Activated CD8-positive, alpha-beta memory T cell treated with anti-CD3 and anti-CD28 coated beads for 4 hours (primary cell): ENCODE results near the gene ZNRF3.
"Not testable (repeated sequence)": the region's sequence is repeated elsewhere in the genome, so short reads cannot be mapped to it uniquely, and the experiment has no call there.

ENCODE experiments used
- DNase-seq, 2 donors: peaks; one replicate each; pipeline ENCODE4 v3.0.0-alpha.2; 2020; ENCODE audit warnings: low read depth in 2 of 2

ZNRF3 gene

DNA sequence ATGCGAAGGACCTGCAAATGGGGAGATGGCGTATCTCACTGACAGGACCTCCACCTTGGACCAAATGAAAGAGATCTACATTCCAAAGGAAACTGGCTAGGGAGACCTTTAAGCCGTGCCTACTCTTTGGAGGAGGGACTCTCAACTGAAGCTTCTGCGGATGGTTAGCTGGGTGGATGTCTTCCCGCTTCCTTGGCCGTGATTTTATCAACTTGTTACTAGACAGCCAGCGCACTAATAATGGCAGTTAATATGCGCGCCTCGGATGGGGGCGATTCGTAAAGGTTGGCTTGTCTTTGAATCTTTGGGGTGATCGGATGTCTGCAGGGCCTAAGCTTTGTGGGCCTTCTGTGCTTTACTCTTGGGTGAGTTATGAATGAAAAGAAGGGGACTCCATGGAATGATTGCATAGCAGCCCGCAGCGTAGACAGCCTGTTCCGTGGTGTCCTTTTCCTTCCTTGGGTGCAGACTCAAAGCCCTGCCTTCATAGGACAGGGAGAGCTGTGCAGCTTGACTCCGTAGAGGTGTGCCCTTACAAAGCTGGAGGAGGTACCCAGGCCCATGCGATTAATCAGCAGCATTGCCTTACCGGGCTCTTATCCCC lies 1.5 kb downstream of the ZNRF3 start:
- no peak for DNase-seq

DNA sequence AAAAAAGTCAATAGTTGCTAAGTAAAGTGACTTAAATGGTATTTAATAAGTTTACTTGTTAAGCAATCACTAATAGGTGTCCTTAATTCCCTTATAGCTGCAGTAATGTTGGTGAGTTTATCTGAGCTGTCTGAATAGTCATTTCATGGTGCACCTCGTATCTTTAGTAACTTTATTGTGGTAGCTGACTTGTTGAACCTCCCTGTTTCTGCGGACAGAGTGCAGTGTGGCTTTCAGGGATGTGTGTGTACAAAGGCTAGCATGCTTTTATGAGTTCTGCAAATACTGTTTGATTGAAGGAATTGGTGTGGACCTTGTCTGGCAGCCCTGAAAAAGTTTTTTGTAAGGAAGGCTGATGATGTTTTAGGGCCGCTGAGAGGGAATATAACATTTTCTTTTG lies 2.6 kb downstream of the ZNRF3 start:
- DNase-seq: no peak

DNA sequence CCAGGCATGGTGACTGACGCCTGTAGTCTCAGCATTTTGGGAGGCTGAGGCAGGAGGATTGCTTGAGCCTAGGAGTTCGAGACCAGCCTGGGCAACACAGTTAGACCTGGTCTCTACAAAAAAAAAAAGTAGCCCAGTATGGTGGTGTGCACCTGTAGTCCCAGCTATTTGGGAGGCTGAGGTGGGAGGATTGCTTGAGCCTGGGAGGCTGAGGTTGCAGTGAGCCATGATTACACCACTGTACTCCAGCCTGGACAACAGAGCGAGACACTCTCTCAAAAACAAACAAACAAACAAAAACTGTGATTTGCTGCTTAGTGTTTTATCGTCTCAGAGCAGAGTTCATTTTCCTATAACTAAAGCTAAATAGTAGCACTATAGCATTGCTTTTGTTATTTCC lies 3.3 kb downstream of the ZNRF3 start:
- not testable (repeated sequence) for DNase-seq

DNA sequence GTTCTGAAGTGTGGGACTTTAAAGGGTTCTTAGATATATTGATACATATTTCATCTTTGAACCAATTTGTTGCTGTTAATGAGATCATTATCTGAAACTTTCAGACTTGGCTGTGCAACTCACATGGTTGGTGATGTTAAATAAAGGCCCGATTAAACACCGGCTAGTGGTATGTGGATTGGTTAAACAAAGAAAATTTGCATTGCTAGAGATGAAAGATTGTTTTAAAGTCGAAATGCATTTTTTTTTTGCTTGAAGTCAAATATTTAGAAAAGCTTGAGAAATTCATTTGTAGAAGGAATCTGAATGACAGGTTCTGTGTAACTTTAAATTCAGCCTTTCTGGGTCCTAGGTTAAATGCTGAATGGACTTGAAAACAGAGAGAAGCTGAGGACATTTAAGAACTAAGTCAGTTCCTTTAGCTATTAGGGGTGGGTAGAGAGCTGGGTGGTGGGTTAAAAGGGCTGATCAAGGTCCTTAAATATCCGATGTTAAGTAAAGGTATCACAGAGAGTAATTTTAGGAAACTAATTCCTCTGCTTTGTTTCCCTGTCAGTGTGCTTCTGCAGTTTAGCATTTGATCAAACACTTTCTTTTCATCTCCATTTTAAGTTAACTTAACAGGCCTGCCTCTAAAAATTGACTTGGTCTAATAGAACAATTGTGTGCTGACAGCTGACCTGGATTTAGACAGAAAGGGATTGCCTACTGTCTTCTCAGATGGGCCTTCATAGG lies 4.5 kb downstream of the ZNRF3 start:
- DNase-seq: no peak

DNA sequence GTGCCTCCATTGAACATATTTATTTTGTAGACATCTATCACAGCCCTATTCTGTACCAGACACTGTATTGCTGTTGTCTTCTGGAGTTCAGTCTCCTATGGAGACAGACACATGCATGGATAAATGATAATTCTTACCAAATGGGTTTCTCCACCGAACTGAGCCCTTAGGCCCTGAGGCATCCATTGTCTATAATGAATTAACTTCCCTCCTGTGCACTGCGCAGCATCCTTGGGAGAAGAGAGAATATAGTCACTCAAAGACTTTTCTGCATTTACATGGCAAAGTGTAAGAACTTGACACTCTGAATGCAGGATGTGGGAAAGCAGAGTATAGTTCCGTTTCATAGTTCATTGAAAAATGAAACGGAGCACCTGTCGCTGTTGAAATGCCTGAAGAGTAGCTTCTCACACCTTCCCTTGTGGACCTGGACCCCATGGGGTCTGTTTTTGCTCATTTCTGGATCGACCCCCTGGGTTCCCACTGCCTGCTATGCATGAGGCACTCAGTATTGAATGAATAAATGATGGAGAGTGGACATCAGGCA lies 6.2 kb downstream of the ZNRF3 start:
- no peak for DNase-seq

DNA sequence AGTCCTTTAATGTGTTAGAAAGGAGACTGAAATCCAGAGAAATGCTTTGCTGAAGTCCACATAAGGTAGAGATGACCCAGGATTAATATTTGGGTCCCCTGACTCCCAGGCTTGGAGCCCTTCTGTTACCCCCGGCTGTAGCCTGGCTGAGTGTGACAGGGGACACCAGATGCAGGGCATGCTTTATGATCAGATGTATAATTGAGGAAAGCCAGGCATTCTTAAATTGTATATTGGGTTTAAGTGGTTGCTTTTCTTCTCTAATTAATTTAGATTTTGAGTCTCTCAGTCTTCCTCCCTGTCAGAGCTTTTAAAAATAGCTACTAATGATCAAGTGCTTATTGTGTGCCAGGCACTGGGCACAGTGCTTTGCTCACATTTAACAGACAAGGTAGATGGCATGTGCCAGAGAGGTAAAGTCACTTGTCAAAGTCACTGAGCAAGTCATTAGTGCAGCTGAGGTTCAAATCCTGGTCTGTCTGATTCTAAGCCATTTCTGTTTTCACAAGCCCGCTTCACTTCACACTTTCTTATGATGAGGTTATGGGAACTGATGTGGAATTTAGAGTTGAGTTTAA lies 7.9 kb downstream of the ZNRF3 start:
- no peak for DNase-seq

DNA sequence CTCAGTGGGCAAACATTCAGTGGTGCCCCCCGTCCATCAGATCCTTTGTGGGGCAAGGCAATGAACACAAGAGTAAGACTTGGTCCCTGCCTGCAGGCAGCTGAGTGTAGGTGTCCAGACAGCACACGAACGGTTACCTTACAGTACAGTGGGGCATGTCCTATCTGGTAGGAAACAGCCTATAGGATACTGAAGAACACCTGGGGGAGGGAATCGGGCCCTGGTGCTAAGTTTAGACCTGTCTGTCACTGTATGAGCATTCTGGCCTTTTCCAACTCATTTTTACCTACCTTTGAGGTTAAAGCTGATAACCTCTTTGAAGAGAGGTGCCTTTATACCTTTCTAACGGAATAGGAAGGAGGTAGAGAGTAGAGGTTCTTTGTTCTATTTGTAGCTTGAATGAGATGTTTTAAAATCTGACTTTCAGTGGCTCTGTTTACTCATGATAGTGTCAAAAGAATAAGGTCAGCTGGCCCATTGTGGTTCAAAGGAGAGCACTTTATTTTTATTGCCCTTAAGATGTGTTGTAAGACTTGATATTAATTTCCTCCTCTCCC lies 8.9 kb downstream of the ZNRF3 start:
- DNase-seq: no peak

DNA sequence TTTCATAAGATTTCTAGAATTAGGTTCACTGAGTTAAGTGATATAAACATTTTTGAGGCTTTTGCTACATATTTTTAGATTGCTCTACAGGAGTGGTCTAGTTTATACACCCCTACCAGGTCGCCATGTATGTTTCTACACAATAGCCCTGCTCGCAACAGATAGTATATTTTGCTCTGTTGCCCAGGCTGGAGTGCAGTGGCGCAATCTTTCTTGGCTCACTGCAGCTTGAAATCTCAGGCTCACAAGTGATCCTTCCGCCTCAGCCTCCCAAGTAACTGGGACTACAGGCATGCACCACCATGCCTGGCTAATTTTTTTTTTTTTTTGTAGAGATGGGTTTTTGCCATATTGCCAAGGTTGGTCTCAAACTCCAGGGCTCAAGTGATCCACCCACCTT lies 10.4 kb downstream of the ZNRF3 start:
- no peak for DNase-seq

DNA sequence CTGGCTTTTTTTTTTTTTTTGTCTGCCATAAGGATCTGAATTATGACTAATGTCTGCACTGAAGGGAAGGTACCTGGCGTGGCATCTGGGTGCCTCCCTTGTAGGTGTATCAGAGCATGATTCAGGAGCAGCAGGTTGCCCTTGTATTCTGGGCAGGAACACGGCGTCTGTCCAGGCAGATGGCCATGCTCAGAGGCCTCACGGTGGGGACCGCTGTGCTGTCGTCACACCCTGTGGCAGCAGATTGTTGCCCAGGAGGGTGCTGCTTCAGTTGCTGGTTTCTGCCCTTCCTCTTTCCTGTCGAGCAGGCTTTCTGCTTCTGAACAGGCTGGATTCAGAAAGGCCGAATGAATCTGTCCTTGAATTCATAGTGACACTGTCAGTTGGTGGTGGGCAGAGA lies 11.0 kb downstream of the ZNRF3 start:
- DNase-seq: no peak

DNA sequence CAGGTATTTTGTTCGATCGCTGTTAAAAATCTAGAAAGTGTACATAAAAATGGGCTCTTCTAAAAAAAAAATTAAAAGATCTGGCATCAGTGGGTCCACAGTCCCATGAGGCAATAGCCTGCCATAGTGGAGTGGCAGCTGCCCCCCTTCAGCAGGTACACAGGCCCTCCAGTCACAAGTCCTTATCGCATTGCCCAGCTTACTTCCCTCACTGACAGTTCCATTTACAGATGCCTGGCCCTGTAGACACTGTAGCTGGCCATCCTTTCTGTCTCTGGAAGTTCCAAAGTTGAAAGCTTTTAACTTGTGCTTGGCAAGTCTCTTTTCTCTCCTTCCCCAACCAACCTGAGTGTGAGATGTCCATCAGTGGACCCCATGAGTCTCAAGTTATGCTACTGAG lies 11.4 kb downstream of the ZNRF3 start:
- DNase-seq: no peak

DNA sequence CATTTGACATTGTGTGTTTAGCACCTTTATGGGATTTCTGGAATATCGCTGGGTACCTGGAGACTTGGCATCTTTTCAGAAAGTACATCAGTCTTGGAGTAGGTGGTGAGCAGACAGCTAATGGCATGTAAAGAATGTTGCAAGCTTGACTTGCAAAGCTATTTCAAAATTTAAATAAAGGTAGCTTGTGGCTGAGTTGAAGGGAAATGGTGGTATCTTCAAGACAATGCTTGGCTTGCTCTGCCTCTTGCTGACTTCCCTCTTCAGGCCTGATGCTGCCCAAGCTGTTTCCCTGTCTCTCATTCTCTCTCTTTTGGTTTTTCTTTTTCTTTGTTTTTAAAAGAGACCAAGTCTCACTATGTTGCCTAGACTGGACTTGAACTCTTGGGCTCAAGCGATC lies 13.2 kb downstream of the ZNRF3 start:
- no peak for DNase-seq

DNA sequence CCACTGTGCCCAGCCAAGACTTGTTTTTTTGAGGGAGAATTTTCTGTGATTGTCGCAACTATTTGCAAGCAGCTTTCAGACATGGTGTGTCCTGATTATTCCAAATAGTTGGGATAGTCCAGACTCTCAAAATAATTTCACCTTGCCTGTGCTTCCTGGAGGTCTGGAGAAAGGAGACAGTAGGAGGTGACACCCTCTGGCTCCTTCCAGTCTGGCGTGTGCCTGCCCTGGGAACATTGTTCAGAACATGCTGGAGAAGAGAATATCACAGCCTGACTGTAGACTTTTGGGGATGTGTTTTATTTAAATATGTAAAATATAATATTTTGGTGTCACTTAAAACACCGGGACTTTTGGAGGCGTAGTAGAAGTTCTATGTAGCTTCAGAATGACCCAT lies 14.9 kb downstream of the ZNRF3 start:
- DNase-seq: no peak

DNA sequence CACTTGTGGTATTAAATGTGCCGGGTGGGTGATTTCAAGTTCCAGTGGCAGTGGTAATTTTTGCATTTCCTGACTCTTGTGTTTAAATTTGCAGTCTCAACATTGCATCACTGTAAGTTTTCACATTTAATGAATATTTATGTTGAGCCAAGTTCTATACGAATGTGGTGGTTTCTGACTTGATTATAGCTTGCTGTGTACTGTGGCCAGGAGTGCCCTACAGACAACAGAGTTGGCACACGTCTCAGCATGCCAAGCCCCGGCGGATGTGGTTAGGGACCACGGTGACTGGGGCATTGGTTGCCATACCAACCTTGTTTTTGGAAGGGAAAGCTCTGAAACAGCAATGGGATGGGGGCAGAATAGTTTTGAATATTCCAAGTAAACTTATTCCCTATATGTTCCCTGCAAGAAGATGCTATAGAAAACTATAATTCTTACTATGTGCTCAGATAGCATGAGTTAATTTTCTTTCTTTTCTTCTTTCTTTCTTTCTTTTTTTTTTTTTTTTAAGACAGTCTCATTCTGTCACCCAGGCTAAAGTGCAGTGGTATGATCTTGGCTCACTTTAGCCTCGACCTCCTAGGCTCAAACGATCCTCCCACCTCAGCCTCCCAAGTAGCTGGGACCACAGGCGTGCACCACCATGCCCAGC lies 16.0 kb downstream of the ZNRF3 start:
- no peak for DNase-seq

DNA sequence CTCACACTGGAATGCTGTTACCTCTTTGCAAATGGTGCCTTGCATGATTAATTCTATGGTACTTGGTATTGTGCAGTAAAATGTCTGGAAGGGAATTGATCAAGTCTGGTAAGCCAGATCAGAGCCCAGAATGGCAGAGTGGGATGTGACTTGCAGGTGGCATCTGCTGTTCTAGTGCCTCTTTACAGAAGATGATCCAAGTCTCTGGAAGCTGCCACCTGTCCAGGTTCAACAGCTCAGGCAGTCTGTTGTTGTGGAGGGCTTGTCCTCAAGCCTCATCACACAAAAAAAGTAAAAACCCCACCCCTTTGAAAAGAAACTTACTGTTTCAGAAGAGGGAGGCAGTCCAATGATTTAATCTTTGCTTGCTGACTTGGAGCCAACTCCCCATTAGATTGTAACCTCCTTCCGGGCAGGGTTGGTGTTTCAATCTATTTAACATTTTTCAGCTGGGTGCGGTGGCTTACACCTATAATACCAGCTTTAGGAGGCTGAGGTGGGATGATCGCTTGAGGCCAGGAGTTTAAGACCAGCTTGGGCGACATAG lies 17.1 kb downstream of the ZNRF3 start:
- no peak for DNase-seq

DNA sequence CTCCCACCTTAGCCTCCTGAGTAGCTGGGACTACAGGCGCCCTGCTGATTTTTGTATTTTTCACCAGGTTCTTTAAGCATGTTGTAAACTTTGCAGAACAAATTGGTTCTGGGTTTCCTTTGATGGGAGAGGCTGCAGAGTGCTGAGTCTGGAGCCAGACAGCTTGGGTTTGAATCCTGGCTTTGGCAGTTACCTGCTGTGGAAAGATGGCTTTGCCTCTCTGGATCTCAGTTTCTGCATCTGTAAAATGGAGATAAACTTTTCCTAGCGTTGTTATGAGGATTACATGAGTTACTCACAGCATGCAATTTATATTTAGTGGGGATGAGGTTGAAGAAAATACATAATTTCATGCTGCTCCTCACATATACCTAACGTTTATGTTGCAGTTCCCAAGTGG lies 19.1 kb downstream of the ZNRF3 start:
- no peak for DNase-seq

DNA sequence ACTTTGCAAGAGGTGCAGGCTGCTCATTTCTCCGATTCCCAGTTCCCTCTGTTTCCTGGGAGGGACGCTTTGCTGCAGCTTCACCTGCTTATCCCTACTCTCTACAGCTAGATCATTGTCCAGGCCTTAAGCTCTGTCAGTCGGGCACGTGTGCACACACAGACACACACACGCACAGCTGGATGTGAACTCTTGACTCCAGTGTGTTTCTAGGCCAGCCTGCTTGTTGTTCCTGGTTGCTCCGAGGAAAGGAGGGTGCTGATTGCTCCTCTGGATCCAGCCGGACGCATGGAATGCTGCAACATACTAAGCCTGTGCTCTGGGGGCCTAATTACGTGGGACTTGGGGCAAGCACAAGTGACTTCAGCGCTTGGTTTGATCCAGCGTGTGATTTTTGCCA lies 19.7 kb downstream of the ZNRF3 start:
- DNase-seq: no peak

DNA sequence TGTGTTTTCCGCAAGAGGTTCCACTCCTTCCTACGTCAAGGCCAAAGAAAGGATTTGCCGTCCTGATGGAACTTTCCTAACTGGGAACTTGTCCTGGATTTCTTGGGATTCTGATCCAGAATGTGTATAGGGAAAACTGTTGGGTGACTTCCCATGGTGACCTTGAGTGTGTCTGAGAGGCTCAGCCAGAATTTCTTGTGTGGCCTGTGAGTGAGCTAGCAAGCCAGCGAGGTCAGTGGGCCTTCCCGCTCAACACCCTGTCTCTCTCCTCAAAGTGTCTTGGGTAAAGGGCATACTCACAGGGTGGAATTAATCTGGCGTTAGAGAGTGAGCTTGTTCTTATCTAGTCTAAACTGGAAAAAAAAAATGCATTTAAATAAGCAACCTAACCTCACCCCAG lies 20.4 kb downstream of the ZNRF3 start:
- DNase-seq: no peak

DNA sequence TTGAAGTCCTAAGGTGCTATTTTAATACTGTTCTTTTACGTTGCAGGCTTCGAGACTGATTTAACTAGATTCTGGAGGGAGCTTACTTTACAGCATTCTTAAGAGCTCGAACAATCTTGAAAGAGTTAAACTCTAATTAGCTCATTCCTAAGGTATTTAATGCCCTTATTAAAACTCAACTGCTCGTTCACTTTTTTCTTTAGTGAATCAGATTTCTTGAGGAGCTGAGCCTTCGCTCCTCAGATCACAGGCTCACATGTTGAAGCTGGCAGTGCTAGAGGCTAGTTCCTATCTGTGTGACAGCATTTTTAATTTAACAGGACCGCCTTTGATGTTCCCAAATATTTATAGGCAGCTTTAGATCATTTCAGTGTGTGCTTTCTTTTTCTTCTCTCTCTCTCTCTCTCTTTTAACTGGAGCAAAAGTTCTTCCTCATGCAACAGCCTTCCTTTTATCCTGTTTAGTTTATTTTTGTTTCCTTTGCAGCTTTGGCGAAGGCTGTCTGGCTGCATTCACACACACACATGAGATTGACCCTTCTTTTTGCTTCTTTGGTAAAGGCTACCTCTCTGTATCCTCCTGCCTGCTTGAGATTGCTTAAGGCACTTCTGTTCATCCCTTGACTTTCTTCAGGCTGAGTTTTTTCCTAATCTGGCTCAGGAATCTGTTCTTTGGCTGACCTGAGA lies 21.0 kb downstream of the ZNRF3 start:
- DNase-seq: no peak

DNA sequence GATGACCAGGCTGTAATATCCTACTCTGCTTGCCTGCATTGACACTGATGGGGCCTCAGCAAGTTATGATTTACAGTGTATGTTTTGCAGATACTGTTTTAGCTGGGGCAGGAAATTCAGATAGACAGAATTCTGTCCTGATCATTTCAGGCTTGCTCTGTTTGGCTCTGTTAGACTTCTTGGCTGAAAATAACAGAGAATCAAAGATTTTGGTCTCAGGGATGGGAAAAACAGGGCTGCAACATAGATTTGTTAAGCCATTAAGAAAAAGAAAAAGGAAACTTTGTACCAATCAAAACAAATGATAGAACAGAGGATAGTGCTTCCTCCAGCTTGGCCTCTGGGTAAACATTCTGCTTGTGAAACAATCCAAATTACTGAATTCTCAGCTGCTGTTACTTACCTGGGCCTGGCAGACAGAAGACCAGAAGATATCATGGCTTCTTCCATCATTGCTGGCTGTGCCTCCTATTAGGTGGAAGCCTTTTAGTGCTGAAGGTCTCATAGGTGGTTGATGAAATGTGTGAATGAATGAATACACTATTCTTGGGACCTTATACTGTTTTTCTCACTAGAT lies 22.0 kb downstream of the ZNRF3 start:
- no peak for DNase-seq

DNA sequence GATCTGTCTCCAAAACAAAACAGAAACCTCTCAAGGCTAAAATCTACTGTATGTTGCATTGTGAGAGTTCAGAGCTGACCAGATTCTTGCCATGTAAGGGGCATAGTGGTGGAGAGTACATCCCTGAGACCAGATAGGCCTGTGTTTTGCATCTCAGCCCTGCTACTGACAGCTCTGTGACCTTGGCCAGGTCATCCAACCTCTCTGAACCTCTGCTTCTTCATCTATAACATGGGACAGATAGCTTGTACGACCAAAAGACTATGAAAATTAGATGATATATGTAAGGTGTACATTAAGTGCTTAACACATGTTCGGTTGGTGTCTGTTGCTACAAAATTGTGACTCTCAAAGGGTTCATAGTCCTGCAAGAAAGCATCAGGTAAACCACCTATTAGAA lies 22.9 kb downstream of the ZNRF3 start:
- DNase-seq: no peak

DNA sequence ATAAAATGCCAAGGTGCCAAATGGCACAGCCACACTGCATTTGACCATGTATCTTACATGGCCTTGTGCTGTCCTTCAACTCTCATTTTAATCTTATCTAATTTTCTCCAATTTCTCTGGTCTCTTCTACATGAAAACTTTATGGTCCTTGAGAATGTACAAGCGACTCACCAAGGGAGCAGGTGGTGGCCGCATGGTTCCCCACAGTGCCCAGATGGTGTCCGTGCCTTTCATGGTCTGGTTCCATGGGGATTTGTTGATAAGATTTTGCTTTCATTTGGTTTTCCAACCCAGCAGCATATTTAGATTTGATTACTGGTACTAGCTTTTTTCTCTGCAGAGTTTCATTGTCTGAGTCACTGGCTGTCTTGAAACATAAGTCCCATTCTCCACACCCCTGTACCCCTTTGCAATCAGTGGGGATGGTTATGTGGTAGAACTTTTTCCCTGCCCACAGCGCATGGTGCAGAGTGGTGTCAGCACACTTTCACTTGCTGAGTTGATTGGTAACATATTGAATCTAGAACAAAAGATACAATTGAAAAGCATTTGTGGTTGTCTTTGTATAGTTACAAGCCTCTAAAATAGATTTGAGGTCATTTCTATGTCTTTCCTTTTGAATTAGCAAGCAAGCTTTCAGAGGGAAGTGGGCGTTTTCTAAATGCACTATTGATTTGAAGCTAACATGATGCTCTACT lies 24.1 kb downstream of the ZNRF3 start:
- no peak for DNase-seq
